HG03159 (cell line): Measurements from ENCODE around the gene CTNNA1.
A peak's percentile ranks its signal among the peaks of the same experiment; 100 is the strongest.

Experiments used
- ATAC-seq: cut with Tn5 transposase; IDR thresholded peaks from one replicate; pipeline ENCODE4 v1.9.1; 2021; ENCODE audit warnings: mild to moderate bottlenecking, moderate library complexity; ENCODE audit not compliant: unreplicated experiment

The CTNNA1 gene

GRCh38 chr5:138945421-138946240, 192.4 kb downstream of the CTNNA1 start:
- no peak for ATAC-seq

DNA sequence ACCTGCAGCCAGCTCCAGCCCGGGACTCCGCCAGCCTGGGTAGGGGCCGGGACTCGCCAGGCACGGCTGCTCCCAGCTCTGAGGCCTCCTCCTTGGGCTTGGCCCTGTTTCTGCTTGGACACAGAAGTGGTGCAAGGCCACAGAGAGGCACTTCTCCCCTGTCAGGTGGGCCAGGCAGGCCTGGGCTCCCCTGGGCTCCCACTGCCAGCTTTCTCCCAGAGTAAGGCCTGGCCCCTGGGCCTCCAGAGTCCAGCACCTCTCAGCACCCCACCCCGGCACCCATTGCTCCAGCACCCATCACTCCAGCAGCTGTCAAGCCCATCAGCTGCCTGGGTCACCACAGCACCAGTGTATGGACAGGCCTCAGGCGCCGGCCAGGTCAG, 193.0 kb downstream of the CTNNA1 start:
- ATAC-seq = no peak

- no peak for ATAC-seq
Observed at GRCh38 chr5:138946831-138947560, 193.8 kb downstream of the CTNNA1 start.

- ATAC-seq = no peak
Observed at GRCh38 chr5:138947780-138948179, 194.6 kb downstream of the CTNNA1 start.

DNA sequence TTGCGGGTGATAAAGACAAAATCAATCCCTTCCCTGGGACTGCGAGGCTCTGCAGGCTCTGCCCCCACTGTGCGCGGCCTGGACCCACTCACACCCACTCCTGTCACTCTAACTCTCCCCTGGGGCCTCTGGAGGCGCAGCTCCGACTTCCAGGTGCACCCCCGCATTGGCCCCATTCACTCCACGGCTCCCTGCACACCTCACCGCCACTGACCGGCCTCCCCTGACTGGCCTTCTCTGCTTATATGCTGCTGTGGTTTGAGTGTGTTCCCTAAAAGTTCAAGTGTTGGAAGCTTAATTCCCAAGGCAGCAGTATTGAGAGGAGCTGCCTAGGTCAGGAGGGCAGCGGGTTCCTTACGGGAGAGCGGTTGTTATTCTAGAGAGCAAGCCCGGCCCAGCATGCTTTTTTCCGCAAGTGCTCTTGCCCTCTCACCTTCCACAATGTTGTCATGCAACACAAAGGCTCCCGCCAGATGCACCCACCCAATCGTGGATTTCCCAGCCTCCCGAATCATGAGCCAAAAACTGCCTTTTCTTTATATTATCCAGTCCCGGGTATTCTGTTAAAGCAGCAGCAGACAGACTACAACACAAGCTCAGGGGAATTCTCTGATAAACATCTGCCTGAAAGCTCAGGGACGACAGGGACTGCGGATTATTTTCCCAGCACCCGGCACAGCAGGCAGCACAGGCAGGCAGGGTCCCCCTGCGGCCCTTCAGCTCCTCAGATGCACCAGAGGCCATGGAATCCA, 195.4 kb downstream of the CTNNA1 start:
- no peak for ATAC-seq

- no peak for ATAC-seq
Observed at GRCh38 chr5:138949223-138949574, 196.0 kb downstream of the CTNNA1 start.

DNA sequence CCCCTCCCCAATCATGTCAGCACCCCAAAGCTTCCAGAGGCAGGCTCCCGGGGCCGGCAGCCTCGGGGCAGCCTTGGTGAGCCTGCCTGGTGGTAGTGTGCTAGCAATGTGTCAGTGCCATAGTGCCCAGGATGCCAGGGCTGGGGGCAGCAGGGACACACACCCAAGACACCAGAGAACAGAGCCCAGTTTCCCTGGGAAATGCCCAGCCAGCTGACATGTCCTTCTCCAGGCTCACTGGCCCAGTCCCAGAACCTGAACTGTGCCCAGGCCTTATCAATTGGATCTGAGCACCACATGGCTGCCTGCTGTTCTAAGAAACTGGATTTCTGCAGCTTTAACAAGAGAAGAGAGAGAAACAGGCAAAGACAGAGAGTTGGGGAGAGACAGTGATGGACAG, 196.8 kb downstream of the CTNNA1 start:
- ATAC-seq = no peak

GRCh38 chr5:138950421-138951031, 197.3 kb downstream of the CTNNA1 start:
- no peak for ATAC-seq

- no peak for ATAC-seq
Observed at GRCh38 chr5:138951091-138951985, 198.1 kb downstream of the CTNNA1 start.

- ATAC-seq = no peak
Observed at GRCh38 chr5:138951986-138952735, 198.9 kb downstream of the CTNNA1 start.

DNA sequence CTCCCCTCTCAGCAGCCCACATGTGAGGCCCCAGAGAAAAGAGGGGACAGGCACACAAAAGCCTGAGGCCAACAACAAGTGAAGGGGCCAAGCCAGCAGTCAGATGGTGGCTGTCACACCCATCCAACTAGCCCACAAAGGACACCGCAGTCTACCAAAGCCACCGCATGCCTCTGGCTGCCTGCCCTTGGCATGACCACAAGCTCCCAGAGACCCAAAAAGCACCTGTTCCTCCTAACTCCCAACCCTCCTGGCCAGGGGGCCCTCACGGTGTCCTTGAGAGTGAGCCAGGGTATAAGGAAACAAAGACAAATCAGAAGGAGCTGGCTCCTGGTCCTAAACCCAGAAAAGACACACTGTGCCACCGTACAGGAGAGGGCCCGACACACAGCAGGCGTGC, 199.7 kb downstream of the CTNNA1 start:
- peak; percentile 9 for ATAC-seq

- ATAC-seq = peak; percentile 71
Observed at GRCh38 chr5:138953387-138954256, 200.4 kb downstream of the CTNNA1 start.

GRCh38 chr5:138954257-138955012, 201.2 kb downstream of the CTNNA1 start:
- ATAC-seq = no peak

DNA sequence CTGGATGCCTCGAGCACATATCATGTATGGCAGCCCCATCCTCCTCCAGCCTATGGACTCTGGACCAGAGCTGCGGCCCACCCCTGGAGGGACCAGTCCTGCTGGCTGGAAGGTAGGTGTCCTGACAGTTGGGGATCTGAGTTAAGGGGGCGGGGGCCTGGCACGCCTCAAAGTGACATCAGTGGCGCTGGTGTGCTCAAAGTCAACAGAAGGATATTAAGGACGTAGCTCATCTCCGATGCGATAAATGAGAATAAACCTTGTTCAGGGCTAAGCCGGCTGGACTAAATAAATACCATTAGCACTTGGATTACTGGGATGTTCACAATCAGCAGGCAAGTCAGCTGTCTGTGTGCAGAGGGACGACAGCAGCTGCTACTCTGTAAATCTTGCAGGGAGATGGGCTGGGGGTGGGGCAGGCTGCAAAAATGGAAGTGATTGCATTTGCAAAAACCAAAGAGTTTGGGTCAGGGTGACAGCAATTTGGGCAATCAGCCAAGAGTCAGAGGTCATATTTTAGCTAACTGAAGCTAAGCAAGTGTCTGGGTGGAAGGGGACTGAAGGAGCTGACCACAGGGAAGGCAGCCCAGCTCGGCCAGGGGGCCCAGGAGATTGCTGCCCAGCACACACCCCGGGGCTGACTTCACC, 201.9 kb downstream of the CTNNA1 start:
- ATAC-seq = no peak

- ATAC-seq = no peak
Observed at GRCh38 chr5:138955671-138956295, 202.6 kb downstream of the CTNNA1 start.

GRCh38 chr5:138956801-138957200, 203.6 kb downstream of the CTNNA1 start:
- no peak for ATAC-seq

DNA sequence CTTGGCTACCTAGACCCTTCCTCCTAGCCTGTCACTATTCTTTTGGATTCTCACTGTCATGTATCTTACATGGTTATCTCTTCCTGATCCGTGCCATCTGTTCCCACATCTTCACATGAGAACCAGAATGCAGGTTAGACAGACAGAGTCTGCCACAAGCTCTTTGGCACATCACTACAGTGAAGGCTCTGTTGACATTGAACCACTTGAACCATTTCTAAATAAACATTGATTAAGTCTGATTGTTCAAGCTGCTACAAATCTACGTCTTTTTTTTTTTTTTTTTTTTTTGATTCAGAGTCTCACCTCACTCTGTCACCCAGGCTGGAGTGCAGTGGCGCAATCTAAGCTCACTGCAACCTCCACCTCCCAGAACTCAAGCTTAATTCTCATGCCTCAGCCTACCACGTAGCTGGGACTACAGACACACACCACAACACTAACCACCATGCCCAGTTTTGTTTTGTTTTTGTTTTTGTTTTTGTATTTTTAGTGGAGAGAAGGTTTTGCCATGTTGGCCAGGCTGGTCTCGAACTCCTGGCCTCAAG, 207.0 kb downstream of the CTNNA1 start:
- no peak for ATAC-seq
